Right cardiac atrium (tissue), 5 donors: ENCODE results near the gene RAB5B. TPM values are rescaled to one million over a fixed set of nuclear protein-coding genes. Genes with fewer than 3 reads are reported as not detected.
"Not testable (repeated sequence)": the region's sequence is repeated elsewhere in the genome, so short reads cannot be mapped to it uniquely, and the experiment has no call there.

Source experiments
- ATAC-seq, 2 donors: fragments of 200-7000 bp; cut with Tn5 transposase; one replicate each; pipeline versions ENCODE4 v1.8.0 to v1.9.1; 2020; ENCODE audit warnings: moderate library complexity in 2 of 2, mild to moderate bottlenecking in 1 of 2
- DNase-seq, 3 donors: peaks; one replicate each; pipeline ENCODE4 v3.0.0-alpha.2; 2020
- H3K27ac ChIP-seq: one replicate; pipeline ENCODE4 v1.5.1; 2013; ENCODE audit warnings: mild to moderate bottlenecking, low read length, control low read depth, moderate library complexity
- H3K27me3 ChIP-seq: one replicate; pipeline ENCODE4 v1.6.1; 2013; ENCODE audit not compliant: control insufficient read depth, insufficient read depth
- H3K4me1 ChIP-seq: one replicate; pipeline ENCODE4 v1.6.1; 2013; ENCODE audit warnings: low read length; ENCODE audit not compliant: control insufficient read depth, insufficient read depth
- H3K4me3 ChIP-seq: one replicate; pipeline ENCODE4 v1.5.1; 2013; ENCODE audit warnings: low read length, control low read depth
- H3K9me3 ChIP-seq: one replicate; pipeline ENCODE4 v1.6.1; 2013; ENCODE audit warnings: low read length; ENCODE audit not compliant: control insufficient read depth
- WGBS: extraction: QIAGEN DNeasy Blood & Tissue Kit; methylation state at CpG from one replicate; pipeline ENCODE4 v1.1.7; 2013; 5-methylcytosine and 5-hydroxymethylcytosine counted together
- intact Hi-C, 4 donors: fragments of 100-400 bp; cut with DNase I; formaldehyde crosslinking; loops; one replicate each; pipeline versions ENCODE4 v1.11.0 to v1.14.0; 2022 to 2023
- polyA plus RNA-seq: library from polyadenylated mRNA; stranded (reverse); fragments of 200-250 nt; gene quantifications from one replicate; pipeline ENCODE4 v1.2.3, GENCODE V29; 2013
- total RNA-seq, 4 donors: library from RNA; stranded (reverse); fragmentation: NEBNext Ultra II Directional; extraction: Animal tissue kit (Norgen Biotek cat#: 25700); gene quantifications; one replicate each; pipeline ENCODE4 v1.2.1, GENCODE V29; 2021
- donor health status: healthy with polysubstance abuse.
- donor health status: DM: no; HTN: yes; CAD: no.
- donor health status: DM: no; HTN: no; CAD: no.
- donor health status: DM: no; HTN: yes; CAD: no; lungs with severe emphysema.
- donor health status: DM: yes; HTN: yes; CAD: no.

RAB5B gene
- total and polyA plus RNA-seq, 5 donors, result 86.4 to 132 (median 113) TPM

GRCh38 chr12:56040151-56040550 is 66.3 kb downstream of the RAB5B start:
- WGBS, result 100% methylated on average over 1 of the region's 1 CpG
- intact Hi-C loops, result loop anchor here (5.0 to 10.0 kb wide), 3 partner anchors 33 to 45 kb away; partner anchors contain the start of gene SUOX (in 3 of the 4)
- H3K4me1 ChIP-seq, result peaks cover 2% of the 10 kb centered on the region

GRCh38 chr12:56040963-56041551 is 67.2 kb downstream of the RAB5B start:
- Histone ChIP-seq H3K4me3 (peak overlapping the region; percentile 58), H3K9me3 (no peaks in the 10 kb centered on the region), H3K27me3 (no peaks in the 10 kb centered on the region), H3K4me1 (peaks cover 2% of the 10 kb centered on the region), H3K27ac (peak overlapping the region; percentile 82)
- intact Hi-C loops, result loop anchor here (5.0 to 10.0 kb wide), 3 partner anchors 34 to 46 kb away; partner anchors contain the start of gene SUOX (in 3 of the 4)
- ATAC-seq (no peak), DNase-seq (no peak)
- WGBS, result 67% methylated on average over 14 of the region's 14 CpGs

More at GRCh38 chr12:56040151-56040550, 66.3 kb downstream of the RAB5B start:
- no peak for ATAC-seq
- Histone ChIP-seq H3K4me3 (no peak overlapping the region), H3K27me3 (no peaks in the 10 kb centered on the region), H3K27ac (no peak overlapping the region), H3K9me3 (no peaks in the 10 kb centered on the region)
- DNase-seq, result no peak

GRCh38 chr12:56041552-56042429 is 67.9 kb downstream of the RAB5B start, which contains the start of gene RPS26:
Gene RPS26 (plus strand): TSS chr12:56041918. CDS start chr12:56042167, 249 bp downstream.
- Histone ChIP-seq H3K4me1 (peaks cover 2% of the 10 kb centered on the region), H3K27ac (peak within 1 kb of the TSS; percentile 82), H3K9me3 (no peaks in the 10 kb centered on the region), H3K27me3 (no peaks in the 10 kb centered on the region), H3K4me3 (peak within 1 kb of the TSS; percentile 58)
- intact Hi-C loops, result loop anchor here (5.0 to 10.0 kb wide), 3 partner anchors 34 to 47 kb away; partner anchors contain the start of gene SUOX (in 3 of the 4)
- WGBS, result under 1% methylated on average over 50 of the region's 50 CpGs
- ATAC-seq (peak; percentile 96 to 97), DNase-seq (peak; percentile 97 to 98 (median 98))

GRCh38 chr12:56042430-56042813 is 68.5 kb downstream of the RAB5B start:
- ATAC-seq, DNase-seq, H3K4me1 ChIP-seq, H3K27me3 ChIP-seq, H3K9me3 ChIP-seq: not testable (repeated sequence)
- 3% methylated on average over 20 of the region's 20 CpGs for whole genome bisulfite sequencing
- intact Hi-C loops, result loop anchor here (5.0 to 10.0 kb wide), 3 partner anchors 35 to 48 kb away; partner anchors contain the start of gene SUOX (in 3 of the 4)
- peak overlapping the region; percentile 58 for H3K4me3 ChIP-seq
- peak overlapping the region; percentile 56 for H3K27ac ChIP-seq

- 40% methylated on average over 9 of the region's 9 CpGs for WGBS
- Histone ChIP-seq H3K27ac (no peak overlapping the region), H3K4me3 (peak overlapping the region; percentile 58), H3K4me1 (peaks cover 2% of the 10 kb centered on the region), H3K27me3 (no peaks in the 10 kb centered on the region), H3K9me3 (no peaks in the 10 kb centered on the region)
- ATAC-seq (no peak), DNase-seq (no peak)
- intact Hi-C loops, result loop anchor here (5.0 to 10.0 kb wide), 3 partner anchors 36 to 48 kb away; partner anchors contain the start of gene SUOX (in 3 of the 4)
Observed at GRCh38 chr12:56042843-56043242, 69.0 kb downstream of the RAB5B start.

Other genes with a start within 250 kb of the RAB5B start
- gene CD63, start 245.1 kb upstream of the RAB5B start, total RNA-seq, result 1,000 to 10,000 TPM; 1,076 to 1,430 (median 1,264) TPM
- 1,376 TPM for gene CD63, start 245.1 kb upstream of the RAB5B start, polyA plus RNA-seq
- gene GDF11, start 231.0 kb upstream of the RAB5B start, total RNA-seq, result 10 to 100 TPM; 16.2 to 17.5 (median 16.7) TPM
- 11.5 TPM for gene GDF11, start 231.0 kb upstream of the RAB5B start, polyA plus RNA-seq
- gene SARNP, start 156.4 kb upstream of the RAB5B start, total RNA-seq, result 10 to 100 TPM; 50.3 to 55.7 (median 52.7) TPM
- 113 TPM for gene SARNP, start 156.4 kb upstream of the RAB5B start, polyA plus RNA-seq
- 10 to 100 TPM; 13.8 to 23.2 (median 17.6) TPM for gene ORMDL2, start 156.0 kb upstream of the RAB5B start, total RNA-seq
- gene ORMDL2, start 156.0 kb upstream of the RAB5B start, polyA plus RNA-seq, result 23.8 TPM
- gene DNAJC14, start 144.5 kb upstream of the RAB5B start, total RNA-seq, result 10 to 100 TPM; 19.0 to 24.1 (median 22.4) TPM
- gene DNAJC14, start 144.5 kb upstream of the RAB5B start, polyA plus RNA-seq, result 15.5 TPM
- gene MMP19, start 131.1 kb upstream of the RAB5B start, total RNA-seq, result 10 to 100 TPM in 1 of 4 donors, 1 to 10 TPM in 3; 3.1 to 21.2 (median 5.6) TPM
- 6.9 TPM for gene MMP19, start 131.1 kb upstream of the RAB5B start, polyA plus RNA-seq
- gene PYM1, start 46.2 kb upstream of the RAB5B start, total RNA-seq, result 10 to 100 TPM; 15.4 to 19.0 (median 16.9) TPM
- 25.7 TPM for gene PYM1, start 46.2 kb upstream of the RAB5B start, polyA plus RNA-seq
- 10 to 100 TPM; 11.3 to 25.9 (median 20.3) TPM for gene DGKA, start 42.9 kb upstream of the RAB5B start, total RNA-seq
- gene DGKA, start 42.9 kb upstream of the RAB5B start, polyA plus RNA-seq, result 20.3 TPM
- gene PMEL, start 8.0 kb upstream of the RAB5B start, total RNA-seq, result 1 to 10 TPM in 3 of 4 donors, under 1 TPM in 1; 0.86 to 2.2 (median 1.2) TPM
- 0.45 TPM for gene PMEL, start 8.0 kb upstream of the RAB5B start, polyA plus RNA-seq
- gene CDK2, start 7.2 kb upstream of the RAB5B start, total RNA-seq, result 10 to 100 TPM; 12.7 to 17.2 (median 13.6) TPM
- 8.1 TPM for gene CDK2, start 7.2 kb upstream of the RAB5B start, polyA plus RNA-seq
- gene SUOX, start 23.2 kb downstream of the RAB5B start, total RNA-seq, result 10 to 100 TPM; 20.7 to 30.8 (median 29.3) TPM
- gene SUOX, start 23.2 kb downstream of the RAB5B start, polyA plus RNA-seq, result 29.2 TPM
- gene IKZF4, start 47.0 kb downstream of the RAB5B start, total RNA-seq, result 1 to 10 TPM; 5.6 to 8.7 (median 6.5) TPM
- gene IKZF4, start 47.0 kb downstream of the RAB5B start, polyA plus RNA-seq, result 2.7 TPM
- gene RPS26, start 67.8 kb downstream of the RAB5B start, total RNA-seq, result 10 to 100 TPM; 30.0 to 55.1 (median 39.7) TPM
- 739 TPM for gene RPS26, start 67.8 kb downstream of the RAB5B start, polyA plus RNA-seq
- 1 to 10 TPM; 3.2 to 7.4 (median 6.1) TPM for gene ERBB3, start 106.1 kb downstream of the RAB5B start, total RNA-seq
- 6.4 TPM for gene ERBB3, start 106.1 kb downstream of the RAB5B start, polyA plus RNA-seq
- 10 to 100 TPM; 65.5 to 77.6 (median 74.2) TPM for gene PA2G4, start 130.5 kb downstream of the RAB5B start, total RNA-seq
- 73.3 TPM for gene PA2G4, start 130.5 kb downstream of the RAB5B start, polyA plus RNA-seq
- gene RPL41, start 142.6 kb downstream of the RAB5B start, total RNA-seq, result 1,000 to 10,000 TPM; 2,156 to 2,505 (median 2,353) TPM
- gene RPL41, start 142.6 kb downstream of the RAB5B start, polyA plus RNA-seq, result 2,026 TPM
- gene ZC3H10, start 144.2 kb downstream of the RAB5B start, total RNA-seq, result 1 to 10 TPM; 6.1 to 8.6 (median 6.7) TPM
- gene ZC3H10, start 144.2 kb downstream of the RAB5B start, polyA plus RNA-seq, result 2.7 TPM
- 10 to 100 TPM; 30.7 to 38.5 (median 33.6) TPM for gene ESYT1, start 154.2 kb downstream of the RAB5B start, total RNA-seq
- gene ESYT1, start 154.2 kb downstream of the RAB5B start, polyA plus RNA-seq, result 29.1 TPM
- 10 to 100 TPM; 48.4 to 74.6 (median 60.2) TPM for gene MYL6B, start 178.5 kb downstream of the RAB5B start, total RNA-seq
- gene MYL6B, start 178.5 kb downstream of the RAB5B start, polyA plus RNA-seq, result 65.7 TPM
- 1,000 to 10,000 TPM in 1 of 4 donors, 100 to 1,000 TPM in 3; 592 to 1,178 (median 826) TPM for gene MYL6, start 184.3 kb downstream of the RAB5B start, total RNA-seq
- 1,131 TPM for gene MYL6, start 184.3 kb downstream of the RAB5B start, polyA plus RNA-seq
- gene SMARCC2, start 215.4 kb downstream of the RAB5B start, total RNA-seq, result 10 to 100 TPM; 63.2 to 94.6 (median 72.2) TPM
- gene SMARCC2, start 215.4 kb downstream of the RAB5B start, polyA plus RNA-seq, result 28.6 TPM
- 10 to 100 TPM; 43.5 to 63.2 (median 47.0) TPM for gene RNF41, start 247.8 kb downstream of the RAB5B start, total RNA-seq
- 17.4 TPM for gene RNF41, start 247.8 kb downstream of the RAB5B start, polyA plus RNA-seq